Heart left ventricle (tissue), 13 donors: ENCODE data around the gene CYP4F22.

Experiments
- POLR2A ChIP-seq, 2 donors: fragments of 450-650 bp; IDR thresholded peaks; one replicate each; pipeline ENCODE4 v1.6.1; 2017; ENCODE audit warnings: antibody characterized with exemption in 2 of 2, mild to moderate bottlenecking in 2 of 2, moderate library complexity in 2 of 2
- TF ChIP-seq, protein P1 (sequence below), 12 donors: fragments of 200-600 bp; sonication (generic) in 4 of 12; IDR thresholded peaks; one replicate each; pipeline versions ENCODE4 v1.5.0 to v1.8.0; 2018 to 2022; ENCODE audit warnings: antibody characterized with exemption in 12 of 12, mild to moderate bottlenecking in 5 of 12
- donor health status: ischemic (EF 13 %, LVEDD 7.1; RV severe dilation, severe dysfunction).
- donor health status: DM: no; HTN: yes; CAD: no.
- donor health status: DM: no; HTN: no; CAD: no.
- donor health status: ischemic (EF 25% LVEDD 6.9; RV normal size, moderate dysfunction).
- donor health status: ischemic (EF 25% LVEDD 5.7; RV mildly dilated, moderate dysfunction).
- donor health status: ischemic (EF 35%, LVEDD 5.7; RV mildly dilated, moderate dysfunction).
- donor health status: nonischemic (EF 11% LVEDD 7.7; RV severe dilation, severe dysfunction).
- donor health status: DM: yes; HTN: yes; CAD: no.
- donor health status: PGD.
- donor health status: ischemic (EF 29% LVEDD 5.4; RV normal size, mild dysfunction).
- donor health status: nonischemic (EF 23%, LVEDD 6.1; RV moderate dilation, normal function).

DNA sequence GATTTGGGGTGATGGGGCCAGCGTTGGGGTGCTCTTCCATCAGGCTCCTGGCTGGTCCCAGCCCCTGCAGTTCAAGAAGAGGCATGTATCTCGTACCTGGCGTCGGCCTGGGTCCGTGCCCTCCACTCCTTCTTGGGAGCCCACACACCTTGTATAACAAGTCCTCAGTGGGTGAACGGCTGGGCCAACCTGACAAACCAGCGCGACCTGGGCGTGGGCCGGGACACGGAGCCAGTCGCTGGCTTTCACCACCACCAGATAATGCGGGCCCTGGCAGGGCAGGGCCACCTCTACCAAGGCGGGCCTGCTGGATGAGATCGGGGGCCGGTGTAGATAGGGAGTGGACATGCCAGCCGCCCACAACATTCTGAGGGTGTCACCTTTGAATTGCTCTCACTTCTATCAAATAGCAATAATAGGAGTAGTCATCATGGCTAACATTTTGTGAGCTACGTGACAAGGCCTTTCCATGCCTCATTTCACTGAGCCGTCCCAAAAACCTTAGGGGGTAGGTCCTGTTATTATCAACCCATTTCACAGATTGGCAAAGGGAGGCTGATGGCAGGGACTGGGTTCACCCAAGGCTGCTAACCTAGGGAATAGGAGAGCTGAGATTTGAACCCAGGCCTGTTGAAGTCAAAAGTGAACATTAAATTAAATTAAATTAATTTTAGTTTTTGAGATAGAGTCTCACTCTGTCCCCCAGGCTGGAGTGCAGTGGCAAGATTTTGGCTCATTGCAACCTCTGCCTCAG lies 3.5 kb downstream of the CYP4F22 start:
- TF ChIP-seq, protein P1, sequence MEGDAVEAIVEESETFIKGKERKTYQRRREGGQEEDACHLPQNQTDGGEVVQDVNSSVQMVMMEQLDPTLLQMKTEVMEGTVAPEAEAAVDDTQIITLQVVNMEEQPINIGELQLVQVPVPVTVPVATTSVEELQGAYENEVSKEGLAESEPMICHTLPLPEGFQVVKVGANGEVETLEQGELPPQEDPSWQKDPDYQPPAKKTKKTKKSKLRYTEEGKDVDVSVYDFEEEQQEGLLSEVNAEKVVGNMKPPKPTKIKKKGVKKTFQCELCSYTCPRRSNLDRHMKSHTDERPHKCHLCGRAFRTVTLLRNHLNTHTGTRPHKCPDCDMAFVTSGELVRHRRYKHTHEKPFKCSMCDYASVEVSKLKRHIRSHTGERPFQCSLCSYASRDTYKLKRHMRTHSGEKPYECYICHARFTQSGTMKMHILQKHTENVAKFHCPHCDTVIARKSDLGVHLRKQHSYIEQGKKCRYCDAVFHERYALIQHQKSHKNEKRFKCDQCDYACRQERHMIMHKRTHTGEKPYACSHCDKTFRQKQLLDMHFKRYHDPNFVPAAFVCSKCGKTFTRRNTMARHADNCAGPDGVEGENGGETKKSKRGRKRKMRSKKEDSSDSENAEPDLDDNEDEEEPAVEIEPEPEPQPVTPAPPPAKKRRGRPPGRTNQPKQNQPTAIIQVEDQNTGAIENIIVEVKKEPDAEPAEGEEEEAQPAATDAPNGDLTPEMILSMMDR (IDR thresholded peaks at IDR 0.05): no peak
- no peak for TF ChIP-seq POLR2A (IDR thresholded peaks at IDR 0.05)
